SU-DHL-6 (cell line): ENCODE measurements around the gene NTHL1.

ENCODE experiments used
- H2AFZ ChIP-seq: fragments of 200-600 bp; sonication (generic); 2 replicates; pipeline ENCODE4 v1.6.1; 2014; ENCODE audit warnings: low read depth, mild to moderate bottlenecking, moderate library complexity, mixed read lengths, antibody characterized with exemption, low read length; ENCODE audit not compliant: severe bottlenecking
- H3F3A ChIP-seq: fragments of 200-600 bp; shearing (Covaris generic); 2 replicates; pipeline ENCODE4 v1.6.0; 2016; ENCODE audit warnings: antibody characterized with exemption, mild to moderate bottlenecking; ENCODE audit not compliant: insufficient read depth
- H3K27ac ChIP-seq: fragments of 200-600 bp; sonication (generic); 2 replicates; pipeline ENCODE4 v1.5.1; 2016; ENCODE audit warnings: low read depth, mild to moderate bottlenecking, low read length, moderate library complexity, mixed read lengths
- H3K27me3 ChIP-seq: fragments of 200-600 bp; sonication (generic), shearing (Covaris generic); 2 replicates; pipeline ENCODE4 v1.6.0; 2014; ENCODE audit warnings: mild to moderate bottlenecking, low read length
- H3K36me3 ChIP-seq: fragments of 200-600 bp; sonication (generic); 2 replicates; pipeline ENCODE4 v1.6.1; 2014; ENCODE audit warnings: mild to moderate bottlenecking, low read length, mixed read lengths
- H3K4me2 ChIP-seq: fragments of 300-600, 200-600 bp; shearing (Covaris generic), sonication (generic); 2 replicates; pipeline ENCODE4 v1.6.0; 2014; ENCODE audit warnings: low read length, low read depth, mild to moderate bottlenecking; ENCODE audit not compliant: poor library complexity, severe bottlenecking
- H3K4me3 ChIP-seq: fragments of 200-600 bp; sonication (generic); 2 replicates; pipeline ENCODE4 v1.5.1; 2014; ENCODE audit warnings: antibody characterized with exemption, low read length, mild to moderate bottlenecking, mixed read lengths; ENCODE audit not compliant: insufficient read depth, poor library complexity, severe bottlenecking
- H3K79me2 ChIP-seq: fragments of 200-600 bp; sonication (generic); 2 replicates; pipeline ENCODE4 v1.6.1; 2014; ENCODE audit warnings: mild to moderate bottlenecking, low read length, moderate library complexity; ENCODE audit not compliant: insufficient read depth
- H3K9ac ChIP-seq: fragments of 200-600 bp; sonication (generic); 2 replicates; pipeline ENCODE4 v1.7.0; 2014; ENCODE audit warnings: mild to moderate bottlenecking, low read length
- H3K9me2 ChIP-seq: fragments of 200-600 bp; sonication (generic); replicated peaks from 2 replicates; pipeline ENCODE4 v1.6.1; 2014; ENCODE audit warnings: low read length; ENCODE audit not compliant: insufficient read depth
- H3K9me3 ChIP-seq: fragments of 200-600 bp; sonication (generic); 2 replicates; pipeline ENCODE4 v1.6.1; 2014; ENCODE audit warnings: low read length, mixed read lengths; ENCODE audit not compliant: insufficient read depth
- H4K20me1 ChIP-seq: fragments of 200-600 bp; sonication (generic); 2 replicates; pipeline ENCODE4 v1.6.1; 2014; ENCODE audit warnings: low read depth, mild to moderate bottlenecking, antibody characterized with exemption, low read length, moderate library complexity, mixed read lengths
- EZH2phosphoT487 ChIP-seq: fragments of 200-600 bp; sonication (generic), shearing (Covaris generic); conservative IDR thresholded peaks from 2 replicates; pipeline ENCODE4 v1.6.1; 2018; ENCODE audit warnings: mild to moderate bottlenecking, antibody characterized with exemption, low read length, moderate library complexity, mixed read lengths
- TF ChIP-seq, protein P1 (sequence below): fragments of 200-600 bp; sonication (generic); IDR thresholded peaks from one replicate; pipeline ENCODE4 v1.5.1; 2017; ENCODE audit warnings: antibody characterized with exemption, mild to moderate bottlenecking, low read length, moderate library complexity; ENCODE audit not compliant: insufficient read depth, poor library complexity, severe bottlenecking

The NTHL1 gene

DNA sequence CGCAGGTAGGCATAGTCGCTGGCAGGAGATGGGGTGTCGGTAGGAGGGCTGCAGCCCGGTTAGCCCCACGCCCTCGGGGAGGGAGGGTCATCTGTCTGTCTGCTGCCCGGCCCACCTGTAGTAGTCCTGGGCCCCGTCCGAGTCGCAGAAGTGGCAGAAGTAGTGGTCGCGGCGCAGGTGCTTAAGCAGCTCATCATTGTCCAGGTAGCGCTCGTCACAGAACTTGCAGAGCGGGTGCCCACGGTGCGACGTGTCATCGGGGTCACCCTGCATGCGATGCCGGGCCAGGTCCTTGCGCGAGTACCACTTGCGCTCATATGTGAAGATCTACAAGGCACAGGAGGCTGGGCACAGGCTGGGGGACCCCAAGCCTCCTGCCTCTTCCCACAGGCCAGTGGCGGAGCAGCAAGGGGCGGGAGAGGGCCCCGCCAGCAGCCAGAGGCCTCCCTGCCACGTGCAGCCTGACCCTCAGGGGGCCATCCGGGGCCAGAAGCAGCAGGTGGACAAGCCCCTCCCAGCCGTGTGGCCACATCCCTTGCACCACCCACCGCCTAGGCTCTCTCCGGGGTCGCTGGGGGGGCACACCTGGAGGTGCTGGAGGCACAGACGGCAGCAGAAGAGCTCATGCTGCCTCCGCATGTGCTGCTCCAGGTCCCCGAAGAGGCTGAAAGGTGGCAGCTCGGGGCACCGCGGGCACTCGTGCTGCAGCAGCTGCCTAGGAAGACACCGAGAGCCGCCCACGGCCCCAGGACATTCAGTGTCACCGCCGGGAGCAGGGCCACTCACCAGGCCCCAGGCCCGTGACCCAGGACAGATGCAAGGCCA lies 45.0 kb downstream of the NTHL1 start:
- no peaks in the 10 kb centered on the region for H3K27me3 ChIP-seq
- H3K9ac ChIP-seq = no peak overlapping the region
- H3K4me2 ChIP-seq = no peak overlapping the region
- H4K20me1 ChIP-seq = no peaks in the 10 kb centered on the region; the same call in 1 of the 2 replicates
- TF ChIP-seq EZH2phosphoT487 = no peak
- TF ChIP-seq, protein P1, sequence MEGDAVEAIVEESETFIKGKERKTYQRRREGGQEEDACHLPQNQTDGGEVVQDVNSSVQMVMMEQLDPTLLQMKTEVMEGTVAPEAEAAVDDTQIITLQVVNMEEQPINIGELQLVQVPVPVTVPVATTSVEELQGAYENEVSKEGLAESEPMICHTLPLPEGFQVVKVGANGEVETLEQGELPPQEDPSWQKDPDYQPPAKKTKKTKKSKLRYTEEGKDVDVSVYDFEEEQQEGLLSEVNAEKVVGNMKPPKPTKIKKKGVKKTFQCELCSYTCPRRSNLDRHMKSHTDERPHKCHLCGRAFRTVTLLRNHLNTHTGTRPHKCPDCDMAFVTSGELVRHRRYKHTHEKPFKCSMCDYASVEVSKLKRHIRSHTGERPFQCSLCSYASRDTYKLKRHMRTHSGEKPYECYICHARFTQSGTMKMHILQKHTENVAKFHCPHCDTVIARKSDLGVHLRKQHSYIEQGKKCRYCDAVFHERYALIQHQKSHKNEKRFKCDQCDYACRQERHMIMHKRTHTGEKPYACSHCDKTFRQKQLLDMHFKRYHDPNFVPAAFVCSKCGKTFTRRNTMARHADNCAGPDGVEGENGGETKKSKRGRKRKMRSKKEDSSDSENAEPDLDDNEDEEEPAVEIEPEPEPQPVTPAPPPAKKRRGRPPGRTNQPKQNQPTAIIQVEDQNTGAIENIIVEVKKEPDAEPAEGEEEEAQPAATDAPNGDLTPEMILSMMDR = no peak
- no peaks in the 10 kb centered on the region for H3K9me3 ChIP-seq
- no peak overlapping the region for H3K4me3 ChIP-seq
- no peak overlapping the region for H2AFZ ChIP-seq
- peaks cover 44% of the 10 kb centered on the region for H3K79me2 ChIP-seq
- H3K27ac ChIP-seq = no peak overlapping the region
- H3K36me3 ChIP-seq = no peaks in the 10 kb centered on the region
- H3K9me2 ChIP-seq = no peaks in the 10 kb centered on the region
- H3F3A ChIP-seq = no peaks in the 10 kb centered on the region

DNA sequence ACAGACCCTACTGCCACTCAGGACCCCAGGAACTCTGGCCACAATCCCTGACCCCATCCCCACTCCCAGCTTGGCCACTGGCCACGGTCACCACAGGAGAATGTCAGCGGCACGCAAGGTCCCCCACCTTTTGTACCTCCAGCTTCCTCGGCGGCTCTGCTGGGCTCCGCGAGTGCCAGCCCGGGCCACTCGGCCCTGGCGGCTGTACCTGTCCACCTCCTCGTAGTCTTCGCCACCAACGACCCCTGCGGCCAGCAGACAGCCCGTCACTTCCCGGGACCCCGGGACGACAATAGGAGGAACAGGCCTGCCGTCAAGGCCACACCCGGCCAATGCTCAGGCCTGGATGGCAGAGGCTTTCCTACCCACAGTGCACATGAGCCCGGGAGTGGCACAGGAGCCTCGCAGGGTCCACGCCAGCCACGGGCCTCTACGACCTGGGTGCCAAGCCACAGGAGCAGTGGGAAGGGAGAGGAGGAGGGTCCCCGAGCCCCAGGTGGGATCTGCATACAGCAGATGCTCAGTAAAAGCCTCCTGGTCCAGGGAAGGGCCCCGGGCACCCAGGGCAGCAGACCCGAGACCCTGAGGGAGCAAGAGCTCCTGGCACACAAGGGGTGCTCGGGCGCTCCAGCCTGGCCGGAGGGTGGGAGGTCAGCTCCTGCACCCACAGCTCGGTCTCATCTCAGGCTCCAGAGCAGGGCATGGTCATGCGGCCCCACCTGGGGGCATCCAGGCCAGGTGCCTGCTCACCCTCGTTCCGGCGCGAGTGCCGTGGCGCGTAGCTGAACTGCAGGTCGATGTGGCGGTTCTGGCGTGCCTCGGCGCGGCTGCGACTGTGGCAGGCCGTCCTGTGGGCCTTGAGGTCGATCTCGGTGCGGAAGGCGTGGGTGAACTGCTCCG lies 45.9 kb downstream of the NTHL1 start:
- Histone ChIP-seq H2AFZ (no peak overlapping the region), H3K27ac (no peak overlapping the region), H3K9me3 (no peaks in the 10 kb centered on the region), H3K36me3 (no peaks in the 10 kb centered on the region), H4K20me1 (no peaks in the 10 kb centered on the region; the same call in 1 of the 2 replicates), H3F3A (0 out of 2 replicates have a peak, but pooled peaks cover 2% of the 10 kb centered on the region), H3K4me3 (no peak overlapping the region), H3K27me3 (no peaks in the 10 kb centered on the region), H3K9me2 (no peaks in the 10 kb centered on the region), H3K79me2 (peaks cover 35% of the 10 kb centered on the region), H3K9ac (no peak overlapping the region), H3K4me2 (no peak overlapping the region)
- TF ChIP-seq EZH2phosphoT487 = no peak
- TF ChIP-seq, protein P1 = no peak

GRCh38 chr16:2001035-2001434 lies 46.6 kb downstream of the NTHL1 start:
- Histone ChIP-seq H3K9me2 (no peaks in the 10 kb centered on the region), H3K27me3 (no peaks in the 10 kb centered on the region), H3K79me2 (peaks cover 28% of the 10 kb centered on the region), H3K9me3 (no peaks in the 10 kb centered on the region), H3F3A (0 out of 2 replicates have a peak, but pooled peaks cover 3% of the 10 kb centered on the region), H3K4me3 (no peak overlapping the region), H4K20me1 (no peaks in the 10 kb centered on the region; the same call in 1 of the 2 replicates), H3K4me2 (no peak overlapping the region), H2AFZ (no peak overlapping the region), H3K9ac (no peak overlapping the region), H3K36me3 (no peaks in the 10 kb centered on the region), H3K27ac (no peak overlapping the region)
- no peak for TF ChIP-seq EZH2phosphoT487
- TF ChIP-seq, protein P1 = no peak
